IMR-90 (cell line): ENCODE results near the gene PAX8. TPM values are rescaled to one million over a fixed set of nuclear protein-coding genes. Genes with fewer than 3 reads are reported as not detected.
A peak's percentile ranks its signal among the peaks of the same experiment; 100 is the strongest.

Source experiments
- ATAC-seq: fragments of 200-7000 bp; cut with Tn5 transposase; 2 replicates; pipeline ENCODE4 v1.9.1; 2020; ENCODE audit warnings: low read depth, mild to moderate bottlenecking, moderate library complexity
- BruUV-seq: library from RNA; stranded (reverse); fragments of 400-500 nt; replicated peaks from 2 replicates; lab custom pipeline; 2021; lab: Mats Ljungman, UMichigan
- CTCF ChIA-PET: fragments of 300-600 bp; formaldehyde crosslinking; extraction: SDS; loops from one replicate; lab custom pipeline; 2021; ENCODE audit warnings: antibody characterized with exemption; lab: Yijun Ruan, JAX
- POLR2A ChIA-PET: fragments of 300-600 bp; sonication (Branson Sonifier 250); formaldehyde crosslinking; loops from one replicate; lab custom pipeline; 2022; ENCODE audit warnings: antibody characterized with exemption; ENCODE audit not compliant: unreplicated experiment; lab: Charles Lee
- DNase-seq: peaks from one replicate; pipeline ENCODE4 v3.0.0; 2013
- H2AFZ ChIP-seq: replicated peaks from 2 replicates; pipeline ENCODE3; 2013; ENCODE audit warnings: low read length, mild to moderate bottlenecking; ENCODE audit not compliant: poor library complexity
- H2AK5ac ChIP-seq: 2 replicates; pipeline ENCODE4 v1.6.1; 2013; ENCODE audit warnings: low read depth, low read length, inconsistent platforms
- H2AK9ac ChIP-seq: replicated peaks from 2 replicates; pipeline ENCODE3; 2013; ENCODE audit warnings: mild to moderate bottlenecking, low read depth, low read length, moderate library complexity; ENCODE audit not compliant: poor library complexity
- H2BK120ac ChIP-seq: 2 replicates; pipeline ENCODE4 v1.6.1; 2013; ENCODE audit warnings: low read depth, low read length, inconsistent platforms
- H2BK15ac ChIP-seq: 3 replicates; pipeline ENCODE4 v1.6.1; 2013; ENCODE audit warnings: low read depth, low read length, inconsistent platforms
- H2BK20ac ChIP-seq: 2 replicates; pipeline ENCODE4 v1.6.1; 2013; ENCODE audit warnings: low read depth, mild to moderate bottlenecking, inconsistent platforms, low read length, moderate library complexity
- H2BK5ac ChIP-seq: 2 replicates; pipeline ENCODE4 v1.6.1; 2013; ENCODE audit warnings: mild to moderate bottlenecking, low read depth, low read length, inconsistent platforms; ENCODE audit not compliant: poor library complexity, severe bottlenecking
- H3K14ac ChIP-seq: replicated peaks from 2 replicates; pipeline ENCODE4 v1.6.1; 2013; ENCODE audit warnings: low read depth, low read length, inconsistent platforms
- H3K18ac ChIP-seq: 2 replicates; pipeline ENCODE4 v1.6.1; 2013; ENCODE audit warnings: low read depth, low read length, control low read depth
- H3K23ac ChIP-seq: 2 replicates; pipeline ENCODE4 v1.6.1; 2013; ENCODE audit warnings: low read depth, low read length, inconsistent platforms
- H3K27ac ChIP-seq: 2 replicates; pipeline ENCODE4 v1.5.1; 2013; ENCODE audit warnings: mild to moderate bottlenecking, control low read depth, low read length; ENCODE audit not compliant: insufficient read depth
- H3K27me3 ChIP-seq: 2 replicates; pipeline ENCODE4 v1.6.1; 2013; ENCODE audit warnings: low read length; ENCODE audit not compliant: control insufficient read depth, insufficient read depth
- H3K36me3 ChIP-seq: 2 replicates; pipeline ENCODE4 v1.6.1; 2013; ENCODE audit warnings: low read length, mixed read lengths; ENCODE audit not compliant: control insufficient read depth, insufficient read depth
- H3K4ac ChIP-seq: 2 replicates; pipeline ENCODE4 v1.6.1; 2013; ENCODE audit warnings: low read depth, low read length, inconsistent platforms
- H3K4me1 ChIP-seq: 2 replicates; pipeline ENCODE4 v1.6.1; 2013; ENCODE audit warnings: low read length, mixed read lengths; ENCODE audit not compliant: control insufficient read depth, insufficient read depth
- H3K4me2 ChIP-seq: 2 replicates; pipeline ENCODE4 v1.6.1; 2013; ENCODE audit warnings: low read depth, mild to moderate bottlenecking, control low read depth, low read length, moderate library complexity
- H3K4me3 ChIP-seq: 2 replicates; pipeline ENCODE4 v1.5.1; 2013; ENCODE audit warnings: low read depth, mild to moderate bottlenecking, control low read depth, low read length, moderate library complexity; ENCODE audit not compliant: insufficient read depth
- H3K56ac ChIP-seq: 2 replicates; pipeline ENCODE4 v1.6.1; 2013; ENCODE audit warnings: low read length, inconsistent platforms; ENCODE audit not compliant: insufficient read depth; ENCODE audit errors: extremely low read depth
- H3K79me1 ChIP-seq, 2 experiments: 2 replicates each; pipeline ENCODE4 v1.6.1; 2013; ENCODE audit warnings: low read length in 2 of 2, inconsistent platforms in 1 of 2, low read depth in 1 of 2
- H3K9ac ChIP-seq: 2 replicates; pipeline ENCODE4 v1.6.1; 2013; ENCODE audit warnings: low read depth, low read length, control low read depth
- H3K9me1 ChIP-seq: 2 replicates; pipeline ENCODE4 v1.6.1; 2013; ENCODE audit warnings: low read length, inconsistent platforms; ENCODE audit not compliant: insufficient read depth
- H3K9me3 ChIP-seq: 2 replicates; pipeline ENCODE4 v1.6.1; 2013; ENCODE audit warnings: low read length; ENCODE audit not compliant: control insufficient read depth, insufficient read depth
- H4K20me1 ChIP-seq: 2 replicates; pipeline ENCODE4 v1.6.1; 2013; ENCODE audit warnings: low read length, inconsistent platforms; ENCODE audit not compliant: insufficient read depth
- H4K5ac ChIP-seq: 2 replicates; pipeline ENCODE4 v1.6.1; 2013; ENCODE audit warnings: mild to moderate bottlenecking, low read depth, low read length, control low read depth
- H4K8ac ChIP-seq, 2 experiments: 2 replicates each; pipeline ENCODE4 v1.6.1; 2013; ENCODE audit warnings: low read depth in 2 of 2, low read length in 2 of 2, control low read depth in 1 of 2, inconsistent platforms in 1 of 2
- H4K91ac ChIP-seq: 2 replicates; pipeline ENCODE4 v1.6.1; 2013; ENCODE audit warnings: low read depth, low read length, inconsistent platforms; ENCODE audit not compliant: insufficient read depth
- BHLHE40 ChIP-seq: fragments of 150-350 bp; IDR thresholded peaks from 2 replicates; pipeline ENCODE4 v1.6.1; 2016; ENCODE audit warnings: mild to moderate bottlenecking, low read depth, low read length
- CEBPB ChIP-seq: IDR thresholded peaks from 2 replicates; pipeline ENCODE4 v1.6.1; 2012; ENCODE audit warnings: low read depth, low read length, improper control_type of control experiment
- CHD1 ChIP-seq: IDR thresholded peaks from 2 replicates; pipeline ENCODE4 v1.6.1; 2012; ENCODE audit warnings: low read depth, low read length, improper control_type of control experiment
- ELK1 ChIP-seq: fragments of 150-350 bp; IDR thresholded peaks from 2 replicates; pipeline ENCODE4 v1.6.1; 2016; ENCODE audit warnings: low read depth, mild to moderate bottlenecking, low read length, moderate library complexity, borderline replicate concordance
- FOS ChIP-seq: fragments of 150-350 bp; IDR thresholded peaks from 2 replicates; pipeline ENCODE4 v1.6.1; 2016; ENCODE audit warnings: low read depth, low read length
- MAFK ChIP-seq: IDR thresholded peaks from 2 replicates; pipeline ENCODE4 v1.6.1; 2012; ENCODE audit warnings: low read depth, low read length, improper control_type of control experiment
- MAZ ChIP-seq: IDR thresholded peaks from 2 replicates; pipeline ENCODE4 v1.6.1; 2012; ENCODE audit warnings: low read depth, mild to moderate bottlenecking, low read length, improper control_type of control experiment, moderate library complexity, borderline replicate concordance
- MXI1 ChIP-seq: IDR thresholded peaks from 2 replicates; pipeline ENCODE4 v1.6.1; 2012; ENCODE audit warnings: low read depth, mild to moderate bottlenecking, low read length, moderate library complexity, borderline replicate concordance
- NFE2L2 ChIP-seq: fragments of 150-350 bp; IDR thresholded peaks from 2 replicates; pipeline ENCODE4 v1.6.1; 2016; ENCODE audit warnings: low read depth, mild to moderate bottlenecking, low read length
- POLR2A ChIP-seq: IDR thresholded peaks from 2 replicates; pipeline ENCODE4 v1.6.1; 2012; ENCODE audit warnings: mild to moderate bottlenecking, low read depth, low read length
- RCOR1 ChIP-seq: IDR thresholded peaks from 2 replicates; pipeline ENCODE4 v1.6.1; 2012; ENCODE audit warnings: mild to moderate bottlenecking, low read length, improper control_type of control experiment; ENCODE audit not compliant: insufficient replicate concordance
- RFX5 ChIP-seq: IDR thresholded peaks from 2 replicates; pipeline ENCODE4 v1.8.0; 2012; ENCODE audit warnings: low read depth, mild to moderate bottlenecking, low read length, moderate library complexity
- USF2 ChIP-seq: fragments of 150-350 bp; IDR thresholded peaks from 2 replicates; pipeline ENCODE4 v1.6.1; 2017; ENCODE audit warnings: mild to moderate bottlenecking, antibody characterized with exemption, low read length, low read depth
- WGBS, 2 experiments: methylation state at CpG; one replicate each; pipeline versions ENCODE4 v1.1.5 to v1.1.7; 2013; ENCODE audit warnings: missing lambda C conversion rate in 2 of 2; ENCODE audit not compliant: insufficient read length in 1 of 2; ENCODE audit errors: extremely low coverage in 2 of 2; 5-methylcytosine and 5-hydroxymethylcytosine counted together
- dilution Hi-C: fragments of 300-500 bp; cut with HindIII; formaldehyde crosslinking; loops from one replicate; pipeline ENCODE4 v1.14.3; 2018; ENCODE audit warnings: low sequenced_read_pairs; ENCODE audit not compliant: unreplicated experiment
- in situ Hi-C: fragments of 300-500 bp; cut with MboI; formaldehyde crosslinking; loops from 3 replicates; pipeline ENCODE4 v1.14.3; 2019; ENCODE audit warnings: low sequenced_read_pairs, inconsistent platforms, mixed read lengths
- intact Hi-C: fragments of 100-400 bp; cut with micrococcal nuclease; formaldehyde crosslinking; loops from 2 replicates; pipeline ENCODE4 v1.10.0; 2022
- polyA plus RNA-seq, 3 experiments: library from polyadenylated mRNA; depleted of rRNA; stranded (reverse); fragments of >200 nt; gene quantifications; 2 replicates each; pipeline ENCODE4 v1.2.3, GENCODE V29; 2012; ENCODE audit warnings: low replicate concordance in 1 of 3
- total RNA-seq: library from RNA; depleted of rRNA; stranded (reverse); fragments of >200 nt; gene quantifications from 2 replicates; pipeline ENCODE4 v1.2.3, GENCODE V29; 2012

Gene PAX8
- total and polyA plus RNA-seq, 2 of the 4 experiments (the other 2 are of a cell fraction): 0.18 to 1.5 TPM

- Histone ChIP-seq H3K4ac (peak overlapping the region; percentile 91), H4K20me1 (peaks cover 7% of the 10 kb centered on the region), H3K79me1 (peaks cover 0 to 15% of the 10 kb centered on the region in 2 experiments; a peak in 1 of 4 replicates), H3K4me1 (peaks cover 15% of the 10 kb centered on the region), H3K4me2 (peak overlapping the region; percentile 58), H4K8ac (peak overlapping the region; percentile 8 to 80; a peak in 3 of 4 replicates), H2BK20ac (peak overlapping the region; percentile 94), H3K18ac (peak overlapping the region; percentile 55; the same call in 1 of the 2 replicates), H3K14ac (peak overlapping the region; percentile 73), H3K23ac (peak overlapping the region; percentile 57), H3K9me3 (no peaks in the 10 kb centered on the region), H2BK120ac (peak overlapping the region; percentile 90), H2BK15ac (peak overlapping the region; percentile 80; the same call in 2 of the 3 replicates), H4K5ac (peak overlapping the region; percentile 22; the same call in 1 of the 2 replicates), H3K56ac (peak overlapping the region; percentile 29), H4K91ac (peak overlapping the region; percentile 67), H2AK9ac (peak overlapping the region; percentile 98), H3K4me3 (no peak overlapping the region), H3K36me3 (peaks cover 2% of the 10 kb centered on the region; the same call in 1 of the 2 replicates), H3K27me3 (no peaks in the 10 kb centered on the region), H2AFZ (peak overlapping the region; percentile 72), H2BK5ac (peak overlapping the region; percentile 90), H2AK5ac (peak overlapping the region; percentile 92), H3K9ac (no peak overlapping the region), H3K27ac (peak overlapping the region; percentile 53), H3K9me1 (peaks cover 21% of the 10 kb centered on the region)
- ChIA-PET POLR2A (interaction anchor here (0.5 kb wide), 1 partner anchor 364 kb away, joined by 3 read pairs; no protein-coding TSS in a partner anchor), CTCF (interaction anchor here (0.6 to 1.8 kb wide), 4 partner anchors 8 to 36 kb away, joined by 3 to 9 read pairs (median 4); no protein-coding TSS in a partner anchor)
- intact Hi-C loops: no loop called here
- in situ Hi-C loops: no loop called here
- DNase-seq: peak; percentile 97
- no TSS peak for BruUV-seq
- peak; percentile 30 for ATAC-seq
- WGBS, 2 experiments: 0% methylated on average over 7 of the region's 15 CpGs; no CpG with 5 or more reads in 1 of the 2 experiments
- dilution Hi-C loops: no loop called here
- TF ChIP-seq ELK1 (no peak), CHD1 (no peak), NFE2L2 (peak; percentile 57; the same call in 1 of the 2 replicates), MXI1 (peak; percentile 79), CEBPB (peak; percentile 72), MAZ (peak; percentile 60), RCOR1 (no peak), USF2 (no peak), FOS (0 out of 2 replicates have a peak, but pooled peaks have one; percentile 6), MAFK (peak; percentile 95), BHLHE40 (peak; percentile 90), RFX5 (no peak), POLR2A (no peak; the same call in 1 of the 2 replicates)
Measured at GRCh38 chr2:113240150-113240914, 38.4 kb downstream of the PAX8 start.
